H9 (cell line): ENCODE results near the gene SRP68. TPM values are rescaled to one million over a fixed set of nuclear protein-coding genes. Genes with fewer than 3 reads are reported as not detected.

Experiments
- DNase-seq: peaks from one replicate; pipeline ENCODE4 v3.0.0-alpha.2; 2017
- H2AFZ ChIP-seq: one replicate; pipeline ENCODE4 v1.6.1; 2013; ENCODE audit warnings: mild to moderate bottlenecking, low read length, control low read depth, moderate library complexity
- H2AK5ac ChIP-seq: 2 replicates; pipeline ENCODE4 v1.6.1; 2013; ENCODE audit warnings: low read length, control low read depth, mixed read lengths; ENCODE audit not compliant: insufficient read length
- H2BK120ac ChIP-seq: one replicate; pipeline ENCODE4 v1.6.1; 2013; ENCODE audit warnings: low read depth, mild to moderate bottlenecking, low read length, control low read depth, inconsistent platforms; ENCODE audit not compliant: poor library complexity, severe bottlenecking
- H2BK12ac ChIP-seq: 2 replicates; pipeline ENCODE4 v1.6.1; 2013; ENCODE audit warnings: low read length, control low read depth, mixed read lengths, low read depth; ENCODE audit not compliant: insufficient read length
- H2BK15ac ChIP-seq: 2 replicates; pipeline ENCODE4 v1.6.1; 2013; ENCODE audit warnings: low read depth, low read length, control low read depth
- H2BK20ac ChIP-seq: one replicate; pipeline ENCODE4 v1.6.1; 2013; ENCODE audit warnings: low read depth, mild to moderate bottlenecking, low read length, control low read depth, inconsistent platforms; ENCODE audit not compliant: poor library complexity, severe bottlenecking
- H2BK5ac ChIP-seq: 2 replicates; pipeline ENCODE4 v1.6.1; 2013; ENCODE audit warnings: low read length, control low read depth, mixed read lengths; ENCODE audit not compliant: insufficient read length
- H3K14ac ChIP-seq: 2 replicates; pipeline ENCODE4 v1.6.1; 2013; ENCODE audit warnings: low read length, control low read depth; ENCODE audit not compliant: insufficient read depth
- H3K18ac ChIP-seq: 2 replicates; pipeline ENCODE4 v1.6.1; 2013; ENCODE audit warnings: low read depth, mild to moderate bottlenecking, mixed read lengths, low read length, control low read depth; ENCODE audit not compliant: insufficient read length
- H3K23ac ChIP-seq: 2 replicates; pipeline ENCODE4 v1.6.1; 2013; ENCODE audit warnings: low read length, control low read depth, mixed read lengths, low read depth; ENCODE audit not compliant: insufficient read length
- H3K23me2 ChIP-seq: 2 replicates; pipeline ENCODE4 v1.6.1; 2013; ENCODE audit warnings: low read depth, mild to moderate bottlenecking, mixed read lengths, low read length, control low read depth; ENCODE audit not compliant: insufficient read length, poor library complexity, severe bottlenecking
- H3K27ac ChIP-seq: 2 replicates; pipeline ENCODE4 v1.5.1; 2013; ENCODE audit warnings: low read length, control low read depth, mixed read lengths, low read depth; ENCODE audit not compliant: insufficient read length
- H3K27me3 ChIP-seq: 2 replicates; pipeline ENCODE4 v1.6.1; 2013; ENCODE audit warnings: low read length, control low read depth, inconsistent platforms; ENCODE audit not compliant: insufficient read depth
- H3K4ac ChIP-seq: 2 replicates; pipeline ENCODE4 v1.6.1; 2013; ENCODE audit warnings: low read depth, mild to moderate bottlenecking, control low read depth, inconsistent platforms, low read length, moderate library complexity
- H3K4me1 ChIP-seq: 2 replicates; pipeline ENCODE4 v1.6.1; 2013; ENCODE audit warnings: low read length, control low read depth, inconsistent platforms; ENCODE audit not compliant: insufficient read depth
- H3K4me2 ChIP-seq: 2 replicates; pipeline ENCODE4 v1.6.1; 2013; ENCODE audit warnings: low read length, control low read depth, mixed read lengths; ENCODE audit not compliant: insufficient read length, insufficient read depth
- H3K56ac ChIP-seq: 2 replicates; pipeline ENCODE4 v1.6.1; 2013; ENCODE audit warnings: low read depth, mild to moderate bottlenecking, mixed read lengths, low read length, control low read depth; ENCODE audit not compliant: insufficient read length
- H3K79me1 ChIP-seq: 2 replicates; pipeline ENCODE4 v1.6.1; 2013; ENCODE audit warnings: low read depth, mild to moderate bottlenecking, moderate library complexity, low read length, control low read depth, inconsistent platforms; ENCODE audit not compliant: insufficient read depth, poor library complexity, severe bottlenecking
- H3K79me2 ChIP-seq: 2 replicates; pipeline ENCODE4 v1.6.1; 2013; ENCODE audit warnings: low read length, control low read depth, inconsistent platforms; ENCODE audit not compliant: insufficient read depth
- H3K9ac ChIP-seq: 2 replicates; pipeline ENCODE4 v1.6.1; 2013; ENCODE audit warnings: low read length, control low read depth, mixed read lengths; ENCODE audit not compliant: insufficient read length; ENCODE audit errors: extremely low read depth
- H3K9me3 ChIP-seq: one replicate; pipeline ENCODE4 v1.6.1; 2013; ENCODE audit warnings: low read depth, low read length, inconsistent platforms; ENCODE audit not compliant: control insufficient read depth
- H3T11ph ChIP-seq: one replicate; pipeline ENCODE4 v1.6.1; 2013; ENCODE audit warnings: mild to moderate bottlenecking, low read length, control low read depth, inconsistent platforms
- H4K20me1 ChIP-seq: one replicate; pipeline ENCODE4 v1.6.1; 2013; ENCODE audit not compliant: control insufficient read depth, insufficient read length, insufficient read depth
- H4K5ac ChIP-seq: 2 replicates; pipeline ENCODE4 v1.6.1; 2013; ENCODE audit warnings: low read depth, mild to moderate bottlenecking, mixed read lengths, low read length, control low read depth; ENCODE audit not compliant: insufficient read length
- H4K8ac ChIP-seq: replicated peaks from 2 replicates; pipeline ENCODE4 v1.6.1; 2013; ENCODE audit warnings: low read length, control low read depth, mixed read lengths, low read depth; ENCODE audit not compliant: insufficient read length
- H4K91ac ChIP-seq: 2 replicates; pipeline ENCODE4 v1.6.1; 2013; ENCODE audit warnings: low read depth, mild to moderate bottlenecking, moderate library complexity, mixed read lengths, low read length, control low read depth; ENCODE audit not compliant: insufficient read length
- H3K27ac Mint-ChIP-seq, 3 experiments: 2 replicates in 2 of 3; 3 replicates in 1 of 3; pipeline ENCODE4 v1.8.0; 2020 to 2021; ENCODE audit warnings: mixed read lengths in 3 of 3, mild to moderate bottlenecking in 1 of 3, moderate library complexity in 1 of 3
- H3K27me3 Mint-ChIP-seq: 2 replicates; pipeline ENCODE4 v1.8.0; 2021; ENCODE audit warnings: low read depth, mild to moderate bottlenecking, moderate library complexity, mixed read lengths
- H3K36me3 Mint-ChIP-seq, 3 experiments: 2 replicates in 2 of 3; 3 replicates in 1 of 3; pipeline ENCODE4 v1.8.0; 2020 to 2021; ENCODE audit warnings: low read depth in 3 of 3, mixed read lengths in 3 of 3; ENCODE audit not compliant: insufficient read depth in 1 of 3
- H3K4me1 Mint-ChIP-seq, 2 experiments: 2 replicates each; pipeline ENCODE4 v1.8.0; 2020; ENCODE audit warnings: mixed read lengths in 2 of 2
- H3K4me3 Mint-ChIP-seq, 2 experiments: 2 replicates in 1 of 2; 3 replicates in 1 of 2; pipeline ENCODE4 v1.8.0; 2020 to 2021; ENCODE audit warnings: mild to moderate bottlenecking in 2 of 2, mixed read lengths in 2 of 2, moderate library complexity in 1 of 2
- H3K9me3 Mint-ChIP-seq, 2 experiments: 2 replicates in 1 of 2; 3 replicates in 1 of 2; pipeline ENCODE4 v1.8.0; 2020; ENCODE audit warnings: mild to moderate bottlenecking in 2 of 2, mixed read lengths in 2 of 2, moderate library complexity in 1 of 2
- CTCF ChIP-seq: fragments of 200-600 bp; sonication (generic); conservative IDR thresholded peaks from 3 replicates; pipeline ENCODE4 v1.8.0; 2021; ENCODE audit warnings: antibody characterized with exemption, mild to moderate bottlenecking
- WGBS: extraction: QIAGEN DNeasy Blood & Tissue Kit; methylation state at CpG from one replicate; pipeline ENCODE4 v1.1.7; 2013; ENCODE audit warnings: missing lambda C conversion rate, low lambda C conversion rate, mixed read lengths; ENCODE audit not compliant: insufficient read length; ENCODE audit errors: extremely low coverage; 5-methylcytosine and 5-hydroxymethylcytosine counted together
- total RNA-seq: library from RNA; stranded (reverse); gene quantifications from 2 replicates; pipeline ENCODE4 v1.2.1, GENCODE V29; 2021

Gene SRP68
- total RNA-seq, 1 experiment from 2014 or later = 86.1 TPM

GRCh38 chr17:76050538-76051467 lies 21.5 kb downstream of the SRP68 start:
- no CpG with 5 or more reads among the region's 11 CpGs for WGBS
- Histone ChIP-seq H4K91ac (no peak overlapping the region), H3K79me2 (no peaks in the 10 kb centered on the region), H3K4me2 (no peak overlapping the region), H2AFZ (no peak overlapping the region), H3K4ac (no peak overlapping the region), H3K27me3 (no peaks in the 10 kb centered on the region), H3K23me2 (no peaks in the 10 kb centered on the region), H3K27ac (no peak overlapping the region), H3T11ph (no peak overlapping the region), H4K8ac (no peak overlapping the region), H3K18ac (no peak overlapping the region), H2BK120ac (no peak overlapping the region), H4K5ac (no peak overlapping the region), H3K4me1 (no peaks in the 10 kb centered on the region), H3K9me3 (no peaks in the 10 kb centered on the region), H3K56ac (no peak overlapping the region), H3K79me1 (no peaks in the 10 kb centered on the region), H4K20me1 (no peaks in the 10 kb centered on the region), H3K23ac (no peak overlapping the region), H3K9ac (no peak overlapping the region), H2BK15ac (no peak overlapping the region), H2BK5ac (no peak overlapping the region), H2AK5ac (no peak overlapping the region), H2BK20ac (no peak overlapping the region), H3K14ac (no peak overlapping the region), H2BK12ac (no peak overlapping the region)
- Mint-ChIP-seq H3K36me3 (peaks cover 34 to 76% (median 70%) of the 10 kb centered on the region in 3 experiments; a peak in 6 of 7 replicates), H3K4me1 (peaks cover 3 to 15% of the 10 kb centered on the region in 2 experiments), H3K9me3 (no peaks in the 10 kb centered on the region), H3K27me3 (no peaks in the 10 kb centered on the region), H3K4me3 (no peak overlapping the region), H3K27ac (peak overlapping the region in 2 of 3 experiments; percentile 48 to 63; a peak in 3 of 7 replicates)
- TF ChIP-seq CTCF = no peak
- DNase-seq = no peak
